ENCODE results near the gene FKBP5.

DNA sequence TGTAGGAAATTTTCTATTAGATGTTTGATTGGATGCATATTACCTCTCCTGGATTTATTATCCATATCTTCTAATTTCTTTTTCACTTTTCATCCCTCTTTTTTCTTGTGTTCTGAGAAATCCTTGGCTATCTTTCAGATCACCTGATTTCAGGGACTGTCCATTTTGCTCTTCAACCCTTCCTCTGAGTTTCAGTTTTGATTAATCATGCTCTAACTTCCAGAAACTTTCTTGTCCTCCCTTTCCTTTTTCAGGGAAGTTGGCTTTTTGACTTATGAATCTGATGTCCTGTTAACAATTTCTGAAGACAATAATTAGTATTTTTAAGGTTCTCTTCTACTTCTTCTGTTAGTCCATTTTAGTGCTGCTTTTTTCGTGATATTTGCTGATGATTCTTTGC, 79.1 kb downstream of the FKBP5 start:
- TF ChIP-seq CTCF (IDR thresholded peaks at IDR 0.05): no peak
- no peak for TF ChIP-seq POLR2A (IDR thresholded peaks at IDR 0.05)

All from adrenal gland (tissue), 5 donors.